ENCODE results near the gene SCART1. TPM values are rescaled to one million over a fixed set of nuclear protein-coding genes. Genes with fewer than 3 reads are reported as not detected.

Gene SCART1
- total and polyA plus RNA-seq, 11 donors, result 0.08 to 1.3 (median 0.34) TPM

DNA sequence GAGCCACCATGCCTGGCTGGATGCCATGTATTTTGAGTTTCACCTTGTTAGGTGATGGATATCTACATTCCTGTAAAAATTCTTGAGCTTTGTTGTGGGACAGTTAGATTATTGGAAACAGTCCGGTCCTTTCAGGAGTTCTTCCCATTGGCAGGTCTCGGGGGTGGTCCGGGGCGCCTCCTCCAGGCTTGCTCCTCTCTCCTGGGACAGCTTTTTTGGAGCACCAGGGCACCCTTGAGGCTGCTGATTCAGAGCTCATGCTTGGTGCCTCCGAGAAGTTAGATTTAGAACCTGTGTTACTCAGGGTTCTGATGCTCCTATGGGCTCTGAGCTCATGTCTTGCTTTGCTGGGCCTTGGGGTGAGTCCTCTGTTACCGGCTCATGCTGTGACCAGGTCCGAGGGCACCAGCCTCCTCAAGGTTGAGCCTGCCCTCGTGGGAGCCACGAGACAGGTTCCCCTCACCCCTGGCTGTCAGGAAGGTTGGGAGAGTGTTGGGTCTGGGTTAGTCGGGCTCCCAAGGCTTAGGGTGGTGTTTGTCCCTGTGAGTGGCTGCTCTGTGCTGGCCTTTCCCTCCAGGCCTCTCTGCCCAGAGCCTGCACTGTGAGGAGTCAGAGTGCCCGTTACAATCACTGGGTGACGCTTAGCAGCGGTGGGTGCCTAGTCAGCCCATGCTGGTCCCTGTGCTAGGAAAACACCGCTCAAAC lies 35.3 kb upstream of the SCART1 start:
- Histone ChIP-seq H3K4me1 (peaks cover 0 to 7% (median 0%) of the 10 kb centered on the region in 12 donors), H3K4me3 (no peak overlapping the region), H3K27ac (no peak overlapping the region), H3K9me3 (peaks cover 0 to 1% (median 0%) of the 10 kb centered on the region in 12 donors), H3K36me3 (peaks cover 0 to 43% (median 28%) of the 10 kb centered on the region in 9 donors), H3K27me3 (peaks cover 0 to 15% (median 0%) of the 10 kb centered on the region in 9 donors)
- 92 to 97% (median 96%) methylated on average over 14 of the region's 14 CpGs for WGBS, 4 donors
- DNase-seq (no peak), ATAC-seq (no peak)
- TF ChIP-seq, protein P1, sequence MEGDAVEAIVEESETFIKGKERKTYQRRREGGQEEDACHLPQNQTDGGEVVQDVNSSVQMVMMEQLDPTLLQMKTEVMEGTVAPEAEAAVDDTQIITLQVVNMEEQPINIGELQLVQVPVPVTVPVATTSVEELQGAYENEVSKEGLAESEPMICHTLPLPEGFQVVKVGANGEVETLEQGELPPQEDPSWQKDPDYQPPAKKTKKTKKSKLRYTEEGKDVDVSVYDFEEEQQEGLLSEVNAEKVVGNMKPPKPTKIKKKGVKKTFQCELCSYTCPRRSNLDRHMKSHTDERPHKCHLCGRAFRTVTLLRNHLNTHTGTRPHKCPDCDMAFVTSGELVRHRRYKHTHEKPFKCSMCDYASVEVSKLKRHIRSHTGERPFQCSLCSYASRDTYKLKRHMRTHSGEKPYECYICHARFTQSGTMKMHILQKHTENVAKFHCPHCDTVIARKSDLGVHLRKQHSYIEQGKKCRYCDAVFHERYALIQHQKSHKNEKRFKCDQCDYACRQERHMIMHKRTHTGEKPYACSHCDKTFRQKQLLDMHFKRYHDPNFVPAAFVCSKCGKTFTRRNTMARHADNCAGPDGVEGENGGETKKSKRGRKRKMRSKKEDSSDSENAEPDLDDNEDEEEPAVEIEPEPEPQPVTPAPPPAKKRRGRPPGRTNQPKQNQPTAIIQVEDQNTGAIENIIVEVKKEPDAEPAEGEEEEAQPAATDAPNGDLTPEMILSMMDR (IDR thresholded peaks at IDR 0.05), result no peak
- TF ChIP-seq POLR2A (IDR thresholded peaks at IDR 0.05), result no peak
- intact Hi-C loops (cut with DNase I), result no loop called here

DNA sequence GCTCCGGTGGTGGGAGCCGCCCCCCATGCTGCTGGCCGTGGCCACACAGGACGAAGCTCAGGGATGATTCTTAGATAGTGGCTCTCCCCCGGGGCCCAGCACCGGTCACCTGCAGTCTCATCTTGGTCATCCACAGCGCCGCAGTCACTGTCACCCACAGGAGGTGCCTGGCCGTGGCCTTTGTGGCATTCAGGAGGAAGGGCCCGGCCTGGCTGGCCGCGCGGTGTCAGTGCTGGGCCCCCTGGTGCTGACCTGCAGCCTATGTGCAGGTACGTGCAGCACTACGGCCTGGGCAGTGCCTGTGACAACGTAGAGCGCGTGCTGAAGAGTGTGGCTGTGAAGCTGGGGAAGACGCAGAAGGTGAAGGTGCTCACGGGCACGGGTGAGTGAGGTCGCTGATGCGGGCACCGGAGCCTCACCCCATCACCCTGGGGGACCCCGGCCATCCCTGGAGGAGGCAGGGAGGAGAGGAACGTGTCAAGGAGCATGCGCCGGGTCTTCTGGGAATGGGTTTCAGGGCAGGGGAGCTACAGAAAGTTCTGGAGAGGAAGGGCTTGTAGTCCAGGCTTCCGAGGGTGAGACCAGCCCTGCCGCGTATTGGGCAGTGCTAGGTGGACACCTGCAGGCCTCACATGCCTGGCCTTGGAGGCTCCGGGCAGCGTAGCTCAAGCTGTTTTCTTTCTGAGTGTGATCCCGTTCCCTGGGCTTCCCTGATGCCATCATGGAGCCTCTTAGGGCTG lies 34.4 kb upstream of the SCART1 start:
- intact Hi-C loops (cut with DNase I), result no loop called here
- TF ChIP-seq POLR2A (IDR thresholded peaks at IDR 0.05), result no peak
- TF ChIP-seq, protein P1 (IDR thresholded peaks at IDR 0.05), result no peak
- Histone ChIP-seq H3K4me1 (peaks cover 0 to 10% (median 0%) of the 10 kb centered on the region in 12 donors), H3K4me3 (no peak overlapping the region), H3K27me3 (peaks cover 0 to 17% (median 0%) of the 10 kb centered on the region in 9 donors), H3K9me3 (no peaks in the 10 kb centered on the region), H3K36me3 (peaks cover 0 to 42% (median 25%) of the 10 kb centered on the region in 9 donors), H3K27ac (no peak overlapping the region)
- ATAC-seq (no peak), DNase-seq (no peak)
- WGBS, 4 donors, result 90 to 96% (median 93%) methylated on average over 31 to 34 of the region's 34 CpGs

DNA sequence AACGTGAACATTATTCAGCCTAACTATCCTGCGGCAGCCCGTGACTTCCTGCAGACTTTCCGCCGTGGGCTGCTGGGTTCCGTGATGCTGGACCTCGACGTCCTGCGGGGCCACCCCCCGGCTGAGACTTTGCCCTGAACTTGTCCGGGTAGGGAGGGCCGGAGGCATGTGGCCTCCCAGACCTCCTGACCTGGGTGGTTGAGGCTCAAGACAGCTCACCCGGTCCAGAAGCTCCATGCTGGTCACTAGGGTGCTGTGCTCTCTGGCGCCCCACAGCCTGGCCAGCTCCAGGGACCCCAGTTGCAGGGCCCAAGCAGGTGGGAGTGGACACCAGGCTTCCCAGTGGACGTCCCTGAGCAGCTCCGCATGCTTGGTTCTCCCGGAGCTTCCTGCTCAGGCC lies 33.7 kb upstream of the SCART1 start:
- Histone ChIP-seq H3K36me3 (peaks cover 0 to 39% (median 25%) of the 10 kb centered on the region in 9 donors), H3K4me1 (peaks cover 0 to 10% (median 0%) of the 10 kb centered on the region in 12 donors), H3K9me3 (no peaks in the 10 kb centered on the region), H3K4me3 (no peak overlapping the region), H3K27ac (no peak overlapping the region), H3K27me3 (peaks cover 0 to 17% (median 0%) of the 10 kb centered on the region in 9 donors)
- intact Hi-C loops (cut with DNase I), result loop anchor here in 3 of 10 donors (5.0 to 10.0 kb wide), 2 partner anchors 152 to 155 kb away; no protein-coding TSS in a partner anchor
- ATAC-seq, result no peak
- TF ChIP-seq, protein P1 (IDR thresholded peaks at IDR 0.05), result no peak
- no peak for TF ChIP-seq POLR2A (IDR thresholded peaks at IDR 0.05)
- WGBS, 4 donors, result 87 to 93% (median 92%) methylated on average over 3 to 17 of the region's 17 CpGs
- no peak for DNase-seq

DNA sequence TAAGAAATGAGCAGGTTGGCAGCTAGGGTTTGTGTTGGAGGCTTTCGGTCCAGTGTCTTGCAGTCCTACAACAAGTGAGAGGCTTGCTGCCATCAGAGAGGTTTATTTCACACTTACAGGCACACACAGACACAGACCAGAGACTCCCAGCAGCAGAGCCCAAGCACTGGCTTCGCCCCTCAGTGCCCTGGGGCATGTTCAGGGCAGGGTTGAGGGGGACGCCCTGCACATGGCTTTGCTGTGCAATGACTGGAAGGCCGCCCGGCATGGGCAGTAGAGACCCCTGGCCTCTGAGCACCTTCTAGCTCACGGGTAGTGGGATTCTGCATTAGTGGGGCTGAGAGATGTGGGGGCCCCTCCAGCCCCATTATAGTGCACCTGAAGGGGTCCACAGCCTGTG lies 33.2 kb upstream of the SCART1 start:
- no peaks in the 10 kb centered on the region for H3K9me3 ChIP-seq
- no peak for DNase-seq
- no peak for ATAC-seq
- H3K4me1 ChIP-seq, result peaks cover 0 to 10% (median 0%) of the 10 kb centered on the region in 12 donors
- peaks cover 0 to 34% (median 22%) of the 10 kb centered on the region in 9 donors for H3K36me3 ChIP-seq
- H3K4me3 ChIP-seq, result no peak overlapping the region
- WGBS, 4 donors, result 76 to 97% (median 90%) methylated on average over 4 to 6 of the region's 6 CpGs
- TF ChIP-seq, protein P1 (IDR thresholded peaks at IDR 0.05), result no peak
- TF ChIP-seq POLR2A (IDR thresholded peaks at IDR 0.05), result no peak
- H3K27ac ChIP-seq, result no peak overlapping the region
- peaks cover 0 to 17% (median 0%) of the 10 kb centered on the region in 9 donors for H3K27me3 ChIP-seq
- intact Hi-C loops (cut with DNase I), result loop anchor here in 3 of 10 donors (5.0 to 10.0 kb wide), 2 partner anchors 152 to 154 kb away; no protein-coding TSS in a partner anchor

Data from heart left ventricle (tissue), 16 donors.